K562 (cell line): ENCODE measurements around the gene FMN1. TPM values are rescaled to one million over a fixed set of nuclear protein-coding genes. Genes with fewer than 3 reads are reported as not detected.

Experiments
- ATAC-seq: fragments of 200-7000 bp; cut with Tn5 transposase; 3 replicates; pipeline ENCODE4 v1.9.1; 2020; ENCODE audit warnings: moderate library complexity
- BruUV-seq: library from RNA; stranded (reverse); fragments of 400-500 nt; replicated peaks from 2 replicates; lab custom pipeline; 2021; lab: Mats Ljungman, UMichigan
- CTCF ChIA-PET: fragments of 300-600 bp; formaldehyde crosslinking; extraction: SDS; loops from one replicate; lab custom pipeline; 2021; ENCODE audit warnings: low intra/inter-chr PET ratio; lab: Yijun Ruan, JAX
- POLR2A ChIA-PET: fragments of 300-600, 350-650 bp; sonication (Branson Sonifier 250); formaldehyde crosslinking; extraction: SDS; loops from one replicate; lab custom pipeline; 2021; ENCODE audit warnings: antibody characterized with exemption, inconsistent platforms; lab: Yijun Ruan, JAX
- DNase-seq, 4 experiments: peaks; one replicate each; pipeline versions ENCODE4 v3.0.0 to v3.0.0-alpha.2; 2011 to 2018; ENCODE audit warnings: low spot score in 3 of 4, mixed read lengths in 3 of 4; ENCODE audit errors: extremely low read depth in 1 of 4
- FAIRE-seq: peaks from 2 replicates; lab custom pipeline; 2011; peaks lifted over from hg19 to GRCh38; lab: Jason Lieb, UNC
- H2AFZ ChIP-seq: 2 replicates; pipeline ENCODE4 v1.6.0; 2011; ENCODE audit warnings: low read depth, low read length, control low read depth, inconsistent platforms
- H3K27ac ChIP-seq: fragments of 200-600 bp; 3 replicates; pipeline ENCODE4 v1.8.0; 2011; ENCODE audit warnings: low read depth, mild to moderate bottlenecking, control low read depth, inconsistent platforms, low read length, moderate library complexity, mixed read lengths; ENCODE audit errors: extremely low read depth
- H3K27me3 ChIP-seq, 2 experiments: fragments of 300-600 bp in 1 of 2; 2 replicates in 1 of 2; 3 replicates in 1 of 2; pipeline versions ENCODE4 v1.6.0 to v1.8.0; 2011; ENCODE audit warnings: inconsistent platforms in 2 of 2, low read length in 2 of 2, mild to moderate bottlenecking in 1 of 2, mixed read lengths in 1 of 2, moderate library complexity in 1 of 2; ENCODE audit not compliant: control insufficient read depth in 2 of 2, insufficient read depth in 2 of 2
- H3K36me3 ChIP-seq: fragments of 300-600 bp; 3 replicates; pipeline ENCODE4 v1.8.0; 2011; ENCODE audit warnings: mild to moderate bottlenecking, low read length, inconsistent platforms; ENCODE audit not compliant: control insufficient read depth, insufficient read depth
- H3K4me1 ChIP-seq, 2 experiments: fragments of 200-600 bp in 1 of 2; replicated peaks in 1 of 2; 2 replicates in 1 of 2; 3 replicates in 1 of 2; pipeline versions ENCODE4 v1.5.1 to v1.8.0; 2011; ENCODE audit warnings: inconsistent platforms in 2 of 2, low read length in 2 of 2, mild to moderate bottlenecking in 1 of 2, mixed read lengths in 1 of 2, moderate library complexity in 1 of 2; ENCODE audit not compliant: control insufficient read depth in 2 of 2, insufficient read depth in 2 of 2
- H3K4me2 ChIP-seq: 2 replicates; pipeline ENCODE4 v1.6.1; 2011; ENCODE audit warnings: low read length, control low read depth, inconsistent platforms, mixed read lengths; ENCODE audit not compliant: insufficient read depth
- H3K4me3 ChIP-seq: fragments of 200-600 bp; sonication (generic), shearing (Covaris generic); 2 replicates; pipeline ENCODE4 v1.5.1; 2016; ENCODE audit warnings: control low read depth, inconsistent platforms
- H3K79me2 ChIP-seq: fragments of 200-600 bp; 3 replicates; pipeline ENCODE4 v1.8.0; 2011; ENCODE audit warnings: low read length, inconsistent platforms; ENCODE audit not compliant: control insufficient read depth, insufficient read depth
- H3K9ac ChIP-seq, 2 experiments: 2 replicates each; pipeline versions ENCODE4 v1.6.0 to v1.6.1; 2011; ENCODE audit warnings: low read depth in 2 of 2, low read length in 2 of 2, control low read depth in 1 of 2, inconsistent platforms in 1 of 2, mild to moderate bottlenecking in 1 of 2, mixed read lengths in 1 of 2; ENCODE audit not compliant: insufficient read depth in 1 of 2
- H3K9me1 ChIP-seq: one replicate; pipeline ENCODE4 v1.6.0; 2011; ENCODE audit warnings: inconsistent platforms, mild to moderate bottlenecking, low read length, moderate library complexity; ENCODE audit not compliant: control insufficient read depth, insufficient read depth
- H3K9me3 ChIP-seq: replicated peaks from 2 replicates; pipeline ENCODE4 v1.5.1; 2011; ENCODE audit warnings: low read depth, low read length, inconsistent platforms; ENCODE audit not compliant: control insufficient read depth, insufficient read depth
- H4K20me1 ChIP-seq: replicated peaks from 2 replicates; pipeline ENCODE4 v1.6.1; 2011; ENCODE audit warnings: low read length, inconsistent platforms, mixed read lengths; ENCODE audit not compliant: control insufficient read depth, insufficient read depth
- GTF3C2 ChIP-seq: IDR thresholded peaks from 3 replicates; pipeline ENCODE4 v1.6.1; 2011; ENCODE audit warnings: borderline replicate concordance, mild to moderate bottlenecking, moderate library complexity; ENCODE audit not compliant: insufficient read length; ENCODE audit errors: extremely low read depth
- ZNF780A ChIP-seq: fragments of 250-450 bp; sonication (Bioruptor Pico); IDR thresholded peaks from 2 replicates; pipeline ENCODE4 v1.5.0; 2021; ENCODE audit warnings: mild to moderate bottlenecking
- WGBS: fragments of 100-300 bp; shearing (Covaris generic); methylation state at CpG from one replicate; pipeline ENCODE4 v1.1.6; 2016; ENCODE audit warnings: low coverage, mixed read lengths; ENCODE audit not compliant: insufficient coverage; ENCODE audit errors: missing lambda C conversion rate; 5-methylcytosine and 5-hydroxymethylcytosine counted together
- in situ Hi-C: fragments of 300-500 bp; cut with MboI; formaldehyde crosslinking; loops from 4 replicates; pipeline ENCODE4 v1.15.0; 2018; ENCODE audit warnings: inconsistent platforms, mixed read lengths
- intact Hi-C: fragments of 100-400 bp; cut with micrococcal nuclease; formaldehyde crosslinking; loops from 2 replicates; pipeline ENCODE4 v1.14.2; 2022
- polyA plus RNA-seq, 8 experiments: library from polyadenylated mRNA; depleted of rRNA in 4 of 8; stranded (reverse) in 5 of 8; unstranded in 3 of 8; fragments of >200 nt; fragmentation: Nextera tagmentation in 2 of 8; fragmentation: Illumina TruSeq in 1 of 8; extraction: Ambion mirVana in 2 of 8; extraction: Trizol in 1 of 8; gene quantifications; 2 replicates each; pipeline versions ENCODE4 v1.2.1 to v1.2.3, GENCODE V29; 2011 to 2014; ENCODE audit warnings: inconsistent platforms in 1 of 8, missing spikeins in 1 of 8
- total RNA-seq, 7 experiments: library from RNA; depleted of rRNA in 6 of 7; stranded (reverse); fragments of >200 nt in 6 of 7; fragmentation: Illumina TruSeq in 2 of 7; extraction: Trizol in 2 of 7; gene quantifications; 2 replicates each; pipeline versions ENCODE4 v1.2.1 to v1.2.3, GENCODE V29; 2011 to 2021; ENCODE audit warnings: low replicate concordance in 1 of 7
- TF ChIP-seq, protein P1 (sequence below): fragments of 450-650 bp; conservative IDR thresholded peaks from 2 replicates; pipeline ENCODE4 v1.6.1; 2016; ENCODE audit warnings: missing genetic modification characterization, low read depth, mild to moderate bottlenecking, control low read depth, missing compliant biosample characterization

The FMN1 gene
- total and polyA plus RNA-seq, 9 of the 15 experiments (the other 6 are each of a cell fraction or from before 2014, with no cell fraction given) = 0.03 to 0.07 (median 0.04) TPM; not detected in 6

DNA sequence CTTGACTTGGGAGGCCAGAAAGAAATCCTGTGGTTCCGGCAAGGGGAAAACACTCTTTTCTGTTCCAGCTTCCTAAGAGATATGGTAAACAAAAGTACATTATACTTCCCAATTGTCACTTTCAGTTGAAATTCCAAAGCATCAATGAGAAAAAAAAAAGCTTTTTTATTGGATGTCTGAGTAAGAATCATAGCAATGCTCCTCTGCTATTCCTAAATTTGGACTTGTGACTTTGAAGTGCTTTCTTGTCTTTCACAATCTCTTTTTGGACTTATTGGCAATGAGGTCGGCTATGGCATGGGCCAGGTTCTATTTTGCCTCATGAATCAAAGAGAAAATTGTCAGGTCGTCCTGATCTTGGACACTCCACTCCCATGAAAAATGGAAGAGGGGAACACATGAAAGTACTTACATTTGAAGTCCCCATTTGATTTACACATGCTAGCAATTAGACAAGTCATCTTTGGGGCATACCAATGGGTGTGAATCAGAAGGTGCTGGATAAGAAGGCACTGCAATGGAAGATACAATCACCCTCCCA, 306.2 kb downstream of the FMN1 start:
- H3K4me2 ChIP-seq = no peak overlapping the region
- ATAC-seq = no peak
- no peak overlapping the region for H2AFZ ChIP-seq
- no peak overlapping the region for H3K4me3 ChIP-seq
- in situ Hi-C loops = no loop called here
- TF ChIP-seq ZNF780A (CRISPR knock-in tag) (no peak), GTF3C2 (no peak)
- TF ChIP-seq, protein P1, sequence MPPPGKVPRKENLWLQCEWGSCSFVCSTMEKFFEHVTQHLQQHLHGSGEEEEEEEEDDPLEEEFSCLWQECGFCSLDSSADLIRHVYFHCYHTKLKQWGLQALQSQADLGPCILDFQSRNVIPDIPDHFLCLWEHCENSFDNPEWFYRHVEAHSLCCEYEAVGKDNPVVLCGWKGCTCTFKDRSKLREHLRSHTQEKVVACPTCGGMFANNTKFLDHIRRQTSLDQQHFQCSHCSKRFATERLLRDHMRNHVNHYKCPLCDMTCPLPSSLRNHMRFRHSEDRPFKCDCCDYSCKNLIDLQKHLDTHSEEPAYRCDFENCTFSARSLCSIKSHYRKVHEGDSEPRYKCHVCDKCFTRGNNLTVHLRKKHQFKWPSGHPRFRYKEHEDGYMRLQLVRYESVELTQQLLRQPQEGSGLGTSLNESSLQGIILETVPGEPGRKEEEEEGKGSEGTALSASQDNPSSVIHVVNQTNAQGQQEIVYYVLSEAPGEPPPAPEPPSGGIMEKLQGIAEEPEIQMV (tag) = no peak
- CTCF ChIA-PET = no interaction called here
- no peaks in the 10 kb centered on the region for H3K4me1 ChIP-seq
- 19% methylated on average over 3 of the region's 3 CpGs for WGBS
- intact Hi-C loops = no loop called here
- DNase-seq = no peak
- H3K36me3 ChIP-seq = no peaks in the 10 kb centered on the region
- POLR2A ChIA-PET = no interaction called here
- no peaks in the 10 kb centered on the region for H3K9me3 ChIP-seq
- no peaks in the 10 kb centered on the region for H3K9me1 ChIP-seq
- no peak overlapping the region for H3K27ac ChIP-seq
- H3K9ac ChIP-seq = no peak overlapping the region
- no peaks in the 10 kb centered on the region for H3K79me2 ChIP-seq
- BruUV-seq = no TSS peak
- H3K27me3 ChIP-seq = no peaks in the 10 kb centered on the region; a peak in 1 of 5 replicates
- FAIRE-seq = no peak
- no peaks in the 10 kb centered on the region for H4K20me1 ChIP-seq
